Urothelium cell line (cell line): ENCODE results near the gene FMNL1.
"Not testable (repeated sequence)": the region's sequence is repeated elsewhere in the genome, so short reads cannot be mapped to it uniquely, and the experiment has no call there.

Source experiments
- DNase-seq: peaks from one replicate; pipeline ENCODE4 v3.0.0; 2011; ENCODE audit warnings: low spot score, mixed read lengths
- FAIRE-seq: peaks from 2 replicates; lab custom pipeline; 2011; peaks lifted over from hg19 to GRCh38; lab: Jason Lieb, UNC

The FMNL1 gene, protein sequence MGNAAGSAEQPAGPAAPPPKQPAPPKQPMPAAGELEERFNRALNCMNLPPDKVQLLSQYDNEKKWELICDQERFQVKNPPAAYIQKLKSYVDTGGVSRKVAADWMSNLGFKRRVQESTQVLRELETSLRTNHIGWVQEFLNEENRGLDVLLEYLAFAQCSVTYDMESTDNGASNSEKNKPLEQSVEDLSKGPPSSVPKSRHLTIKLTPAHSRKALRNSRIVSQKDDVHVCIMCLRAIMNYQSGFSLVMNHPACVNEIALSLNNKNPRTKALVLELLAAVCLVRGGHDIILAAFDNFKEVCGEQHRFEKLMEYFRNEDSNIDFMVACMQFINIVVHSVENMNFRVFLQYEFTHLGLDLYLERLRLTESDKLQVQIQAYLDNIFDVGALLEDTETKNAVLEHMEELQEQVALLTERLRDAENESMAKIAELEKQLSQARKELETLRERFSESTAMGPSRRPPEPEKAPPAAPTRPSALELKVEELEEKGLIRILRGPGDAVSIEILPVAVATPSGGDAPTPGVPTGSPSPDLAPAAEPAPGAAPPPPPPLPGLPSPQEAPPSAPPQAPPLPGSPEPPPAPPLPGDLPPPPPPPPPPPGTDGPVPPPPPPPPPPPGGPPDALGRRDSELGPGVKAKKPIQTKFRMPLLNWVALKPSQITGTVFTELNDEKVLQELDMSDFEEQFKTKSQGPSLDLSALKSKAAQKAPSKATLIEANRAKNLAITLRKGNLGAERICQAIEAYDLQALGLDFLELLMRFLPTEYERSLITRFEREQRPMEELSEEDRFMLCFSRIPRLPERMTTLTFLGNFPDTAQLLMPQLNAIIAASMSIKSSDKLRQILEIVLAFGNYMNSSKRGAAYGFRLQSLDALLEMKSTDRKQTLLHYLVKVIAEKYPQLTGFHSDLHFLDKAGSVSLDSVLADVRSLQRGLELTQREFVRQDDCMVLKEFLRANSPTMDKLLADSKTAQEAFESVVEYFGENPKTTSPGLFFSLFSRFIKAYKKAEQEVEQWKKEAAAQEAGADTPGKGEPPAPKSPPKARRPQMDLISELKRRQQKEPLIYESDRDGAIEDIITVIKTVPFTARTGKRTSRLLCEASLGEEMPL

DNA sequence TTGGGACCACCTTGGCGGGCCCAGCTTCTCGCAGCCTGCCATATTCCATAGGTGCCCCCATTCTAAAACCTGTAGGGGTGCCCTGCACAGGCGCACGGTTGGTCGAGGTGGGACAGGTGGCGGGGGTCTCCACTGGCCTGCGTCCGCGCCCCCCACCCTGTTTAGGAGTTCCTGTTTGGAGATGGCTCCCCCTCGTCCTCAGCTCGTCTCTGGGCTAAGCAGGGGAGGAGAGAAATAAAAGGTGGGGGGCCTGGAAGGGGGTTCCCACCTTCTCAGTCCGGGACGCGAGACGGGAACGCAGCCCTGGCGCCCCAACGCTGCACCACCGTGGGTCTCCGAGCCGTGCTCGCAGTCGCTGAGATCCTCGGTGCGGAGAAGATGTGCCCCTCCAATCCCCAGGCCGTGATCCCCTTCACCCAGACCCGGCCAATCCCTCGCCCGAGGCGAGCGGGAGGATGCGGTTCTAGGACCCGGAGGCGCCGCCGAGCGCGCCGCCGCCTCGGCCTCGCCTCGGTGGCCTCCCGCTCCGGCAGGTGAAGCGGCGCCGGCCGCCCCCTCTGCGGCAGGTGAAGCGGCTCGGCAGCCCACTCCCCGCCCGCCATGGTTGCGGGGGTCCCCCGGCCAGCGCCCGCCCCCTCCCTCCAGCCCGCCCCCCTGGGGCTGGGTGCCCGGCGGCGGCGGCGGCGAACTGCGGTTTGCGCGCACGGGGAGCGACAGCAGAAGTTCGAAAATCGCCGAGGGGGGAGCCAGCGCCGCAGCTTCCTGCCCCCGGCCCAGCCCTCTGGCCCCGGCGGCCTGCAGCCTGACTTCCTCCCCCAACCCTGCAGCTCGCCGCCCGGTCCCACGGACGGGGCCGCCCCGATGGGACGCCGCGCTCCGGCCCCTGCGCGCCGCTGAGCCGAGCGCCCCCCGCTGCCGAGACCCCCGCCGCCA, at the start of gene FMNL1:
TSS of gene FMNL1 (plus strand) at position 805 of the 933 bp plus-strand sequence. CDS start 240 bp downstream, outside the sequence.
- FAIRE-seq: no peak
- DNase-seq: peak; percentile 66

DNA sequence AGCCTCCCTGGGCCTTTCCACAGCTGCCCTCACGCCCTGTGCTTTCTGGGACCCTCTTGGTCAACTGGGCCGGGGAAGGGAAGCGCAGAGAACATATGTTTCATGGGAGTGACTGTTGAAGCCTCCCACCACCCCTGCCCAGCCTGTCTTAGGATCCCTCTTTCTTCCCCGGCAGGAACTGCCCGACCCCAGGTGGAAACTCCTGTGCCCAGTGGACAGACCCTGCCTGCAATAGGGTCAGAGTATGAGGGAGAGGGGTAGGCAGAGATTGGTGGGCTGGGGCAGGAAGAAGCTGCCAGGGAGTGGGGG, 49.5 kb upstream of the FMNL1 start:
- FAIRE-seq (no peak), DNase-seq (no peak)

DNA sequence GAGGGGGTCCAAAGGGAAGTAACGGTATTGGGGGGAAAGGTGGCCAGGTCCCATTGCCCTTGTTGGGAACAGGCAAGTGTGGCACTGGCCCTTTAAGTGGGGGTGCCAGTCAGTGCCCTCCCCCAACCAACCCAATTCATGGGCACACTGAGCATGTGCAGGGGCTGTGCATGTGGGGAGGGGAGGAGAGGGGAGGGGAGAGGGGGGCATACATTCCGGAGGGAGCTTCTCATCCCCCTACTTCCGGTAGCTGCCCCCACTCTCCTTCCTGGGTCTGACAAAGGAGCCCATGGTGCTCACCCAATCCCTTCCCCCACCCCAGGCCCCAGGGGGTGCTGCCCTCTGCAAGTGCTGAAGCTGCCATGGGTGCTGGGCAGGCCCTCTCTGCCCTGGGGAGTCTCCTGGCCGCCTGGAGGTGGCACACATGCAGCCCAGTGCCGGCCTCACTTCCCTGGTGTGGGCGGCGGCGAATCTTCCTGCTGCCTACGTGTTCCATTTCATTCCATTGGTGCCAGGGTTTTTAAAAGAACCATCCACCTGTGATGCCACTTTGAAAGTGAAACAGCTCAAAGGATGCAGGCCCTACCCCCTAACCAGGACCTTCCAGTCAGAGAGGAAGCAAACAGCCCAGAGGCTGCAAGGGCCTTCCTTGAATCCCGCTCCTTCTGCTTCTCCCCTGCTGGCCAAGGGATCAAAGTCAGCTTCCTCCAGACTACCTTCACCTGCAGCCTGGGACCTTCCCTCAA, 49.0 kb upstream of the FMNL1 start:
- DNase-seq (peak; percentile 87), FAIRE-seq (peak; percentile 99)

DNA sequence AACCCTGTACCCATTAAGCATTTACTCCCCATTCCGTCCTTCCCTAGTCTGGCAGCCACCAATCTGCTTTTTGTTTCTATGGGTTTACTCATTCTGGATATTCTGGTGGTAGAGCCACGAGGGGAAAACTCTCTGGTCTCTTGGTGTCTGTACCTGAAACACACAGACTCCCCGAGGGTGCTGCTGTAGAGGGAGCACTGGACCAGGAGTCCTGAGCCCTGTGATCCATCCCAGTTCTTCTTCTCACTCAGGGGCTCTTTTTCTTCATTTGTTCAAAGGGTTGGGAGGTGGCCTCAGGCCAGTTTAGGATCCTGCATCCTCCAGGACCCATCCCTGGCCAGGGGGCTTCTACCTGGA, 45.9 kb upstream of the FMNL1 start:
- DNase-seq (no peak), FAIRE-seq (no peak)

DNA sequence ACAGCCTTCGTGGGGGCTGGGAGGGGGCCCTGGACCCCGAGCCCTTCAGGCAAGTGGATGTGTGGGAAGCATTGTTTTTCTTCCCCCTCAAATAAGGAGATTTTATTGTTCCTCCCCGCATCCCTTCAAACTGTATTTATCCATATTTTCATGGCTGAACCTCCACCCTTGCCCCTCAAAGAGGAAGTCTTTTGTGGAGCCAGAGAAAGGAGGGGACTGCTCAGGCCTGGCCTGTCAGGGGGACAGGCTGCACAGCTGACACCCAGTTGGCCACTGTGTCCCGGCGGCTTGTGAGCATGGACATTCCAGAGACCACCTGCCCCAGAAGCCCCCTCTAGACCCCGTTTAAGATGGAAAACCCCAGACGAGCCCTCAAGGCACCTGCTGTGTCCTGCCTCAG, 44.1 kb upstream of the FMNL1 start:
- DNase-seq: no peak
- no peak for FAIRE-seq

DNA sequence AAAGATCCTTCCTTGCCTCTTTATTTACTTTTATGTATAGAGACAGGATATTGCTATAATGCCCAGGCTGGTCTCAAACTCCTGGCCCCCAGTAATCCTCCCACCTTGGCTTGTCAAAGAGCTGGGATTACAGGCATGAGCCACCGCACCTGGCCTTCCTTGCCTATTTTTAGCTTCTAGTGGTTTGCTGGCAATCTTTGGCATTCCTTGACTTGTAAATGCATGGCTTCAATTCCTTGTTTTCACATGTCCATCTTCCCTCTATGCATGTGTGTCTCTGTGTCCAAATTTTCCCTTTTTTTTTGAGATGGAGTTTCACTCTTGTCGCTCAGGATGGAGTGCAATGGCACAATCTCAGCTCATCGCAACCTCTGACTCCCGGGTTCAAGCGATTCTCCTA, 37.5 kb upstream of the FMNL1 start:
- FAIRE-seq (no peak), DNase-seq (no peak)

DNA sequence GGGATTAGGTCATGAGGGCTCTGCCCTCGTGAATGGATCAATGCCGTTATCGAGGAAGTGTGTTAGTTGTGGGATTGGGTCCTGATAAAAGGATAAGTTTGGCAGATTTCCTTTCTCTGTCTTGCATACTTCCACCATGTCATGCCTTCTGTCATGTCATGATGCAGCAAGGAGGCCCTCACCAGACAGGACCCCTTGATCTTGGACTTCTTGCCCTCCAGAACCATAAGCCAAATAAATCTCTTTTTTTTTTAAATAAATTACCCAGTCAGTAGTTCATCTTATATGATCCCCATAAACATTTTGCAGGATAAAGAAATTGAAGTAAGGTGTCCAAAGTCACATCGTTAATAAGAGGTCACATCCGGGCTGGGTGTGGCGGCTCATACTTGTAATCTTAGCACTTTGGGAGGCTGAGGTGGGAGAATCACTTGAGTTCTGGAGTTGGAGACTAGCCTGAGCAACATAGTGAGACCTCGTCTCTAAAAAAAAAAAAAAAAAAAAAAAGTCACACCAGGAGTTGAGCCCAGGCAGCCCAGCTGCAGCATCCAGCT, 34.8 kb upstream of the FMNL1 start:
- FAIRE-seq (no peak), DNase-seq (no peak)

DNA sequence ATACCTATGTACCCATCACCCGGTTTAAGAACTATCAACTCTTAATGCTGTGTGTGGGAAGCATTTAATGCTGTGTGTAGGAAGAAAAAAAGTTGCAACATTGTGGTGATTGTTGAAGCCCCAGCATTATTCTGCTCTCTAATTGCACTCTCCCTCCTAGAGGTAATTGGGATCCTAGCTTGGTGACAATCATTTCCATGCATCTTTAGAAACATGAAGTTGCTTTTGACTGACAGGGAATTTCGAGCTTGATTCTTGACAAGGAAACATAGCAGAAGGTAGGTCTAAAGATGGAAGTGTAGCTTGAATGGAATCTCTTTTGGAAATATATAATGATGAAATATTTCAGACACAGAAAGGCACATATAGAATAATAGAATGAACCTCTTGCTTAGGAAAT, 32.7 kb upstream of the FMNL1 start:
- FAIRE-seq (no peak), DNase-seq (no peak)

DNA sequence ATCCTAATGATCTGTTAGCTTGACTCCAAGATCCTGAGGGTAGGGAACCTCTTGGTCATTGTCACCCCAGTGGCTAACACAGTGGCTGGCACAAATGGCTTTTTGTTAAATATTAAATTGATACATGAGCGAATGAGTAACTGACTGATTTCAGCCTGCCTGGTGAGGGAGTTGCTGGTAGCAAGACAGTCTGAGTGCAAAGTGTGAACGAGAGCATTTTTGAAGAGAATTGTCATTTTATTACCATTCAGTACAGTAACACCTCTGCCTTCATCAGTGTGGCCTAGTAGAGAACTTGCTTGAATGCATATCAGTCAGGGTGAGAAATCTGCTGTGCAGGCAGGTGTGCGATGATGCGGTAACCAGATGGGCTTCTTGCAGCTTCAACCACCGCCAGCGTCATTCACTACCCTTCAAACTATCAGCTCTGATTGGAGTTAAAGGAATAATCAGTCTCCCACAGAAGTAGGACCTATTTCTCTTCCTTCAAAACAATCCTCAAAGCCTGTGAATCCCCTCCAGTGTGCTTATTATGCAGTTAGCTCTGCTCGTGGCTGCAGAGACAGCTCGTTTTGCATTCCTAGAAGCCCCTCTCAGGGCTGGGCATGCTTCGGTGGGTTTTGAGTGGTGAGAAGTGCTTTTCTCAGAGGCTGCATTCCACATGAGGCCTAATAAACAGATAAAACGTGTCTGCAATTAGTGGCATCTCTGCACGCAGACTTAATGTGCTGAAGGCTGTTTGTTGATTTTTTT, 31.0 kb upstream of the FMNL1 start:
- DNase-seq: no peak
- FAIRE-seq: no peak

DNA sequence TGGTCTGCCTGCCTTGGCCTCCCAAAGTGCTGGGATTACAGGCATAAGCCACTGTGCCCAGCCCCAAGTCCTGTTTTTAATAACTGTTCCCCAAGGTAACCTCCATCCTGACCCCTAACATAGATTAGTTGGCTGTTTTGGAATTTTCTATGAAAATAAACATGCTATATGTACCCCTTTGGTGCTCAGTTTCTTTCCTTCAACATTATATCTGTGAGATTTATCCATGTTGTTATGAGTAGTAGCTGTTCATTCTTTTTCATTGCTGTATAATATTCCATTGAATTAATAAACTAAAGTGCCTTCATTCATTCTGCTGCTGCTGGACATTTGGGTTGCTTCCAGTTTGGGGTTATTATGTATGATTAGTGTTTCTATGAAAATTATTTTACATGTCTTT, 26.3 kb upstream of the FMNL1 start:
- no peak for DNase-seq
- no peak for FAIRE-seq

DNA sequence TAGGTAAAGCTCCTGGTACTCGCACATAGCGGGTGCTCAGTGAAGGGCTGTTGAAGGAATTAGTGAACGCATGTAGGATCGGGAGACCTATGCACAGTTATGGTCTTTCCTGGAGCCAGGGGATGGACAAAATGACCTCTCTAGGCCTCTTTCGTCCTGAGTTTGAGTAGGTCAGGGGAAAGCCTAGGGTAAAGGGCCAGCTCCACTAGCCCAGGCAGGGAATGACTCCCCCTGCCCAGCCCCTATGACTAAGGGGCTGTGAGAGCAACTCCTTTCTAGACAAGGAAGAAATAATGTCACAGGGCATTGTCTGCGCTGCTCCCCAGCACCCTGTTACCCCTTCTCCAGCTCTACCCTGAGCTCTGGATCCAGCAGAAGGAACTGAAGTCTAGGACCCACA, 24.6 kb upstream of the FMNL1 start:
- DNase-seq (no peak), FAIRE-seq (no peak)

DNA sequence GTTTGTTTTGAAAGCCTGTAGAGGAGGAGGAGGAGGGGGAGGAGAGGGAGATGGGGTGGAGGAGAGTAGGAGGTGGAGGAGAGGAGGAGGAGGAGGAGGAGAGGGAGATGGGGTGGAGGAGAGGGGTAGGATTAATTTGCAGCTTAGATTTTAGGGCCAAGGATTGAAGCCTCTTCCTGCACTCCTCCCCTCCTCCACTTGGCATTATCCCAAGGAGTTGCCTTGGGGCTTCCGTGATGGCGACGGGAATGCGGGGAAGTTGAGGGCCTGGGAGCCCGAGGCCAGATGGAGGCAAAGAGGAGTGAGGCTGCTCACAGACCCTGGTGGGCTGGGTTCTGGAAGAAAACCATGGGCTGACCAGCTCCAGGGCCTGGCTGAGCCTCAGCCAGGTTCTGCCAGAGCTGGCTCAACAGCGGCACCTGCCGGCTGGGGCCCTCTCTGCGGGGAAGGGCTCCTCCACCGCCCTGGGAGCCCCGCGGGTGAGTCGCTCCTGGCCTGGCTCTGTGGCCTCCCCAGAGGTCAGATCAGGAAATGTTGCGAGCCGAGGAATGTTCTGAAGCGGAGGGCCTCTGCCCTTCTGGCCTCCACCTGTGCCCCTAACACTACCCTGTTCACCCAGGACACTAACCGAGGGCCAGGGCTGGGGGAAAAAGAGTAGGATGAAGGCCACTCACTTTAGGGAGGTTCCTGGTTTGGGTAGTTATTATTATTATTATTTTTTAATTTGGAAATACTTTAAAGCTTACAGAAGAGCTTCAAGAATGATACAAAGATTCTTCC, 23.9 kb upstream of the FMNL1 start:
- peak; percentile 95 for DNase-seq
- FAIRE-seq: no peak

DNA sequence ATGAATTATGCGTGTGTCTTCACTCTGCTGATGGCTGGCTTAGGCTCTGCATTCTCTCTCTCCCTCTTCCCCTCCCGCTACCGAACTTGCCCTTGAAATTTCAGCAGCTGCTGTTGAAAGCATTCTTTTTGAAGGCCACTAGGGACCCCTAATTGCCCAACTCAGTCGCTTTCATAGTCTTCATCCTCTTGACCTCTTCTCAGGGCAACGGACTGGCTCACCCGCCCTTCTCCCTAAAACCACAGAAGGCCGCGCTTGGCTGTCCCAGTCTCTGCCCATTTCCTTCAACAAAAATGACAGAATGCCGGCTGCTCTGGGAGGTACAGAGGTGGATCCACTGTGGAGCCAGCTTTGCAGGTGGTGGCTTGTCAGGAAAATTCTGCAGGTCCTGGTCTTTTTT, 21.0 kb upstream of the FMNL1 start:
- FAIRE-seq (no peak), DNase-seq (no peak)

DNA sequence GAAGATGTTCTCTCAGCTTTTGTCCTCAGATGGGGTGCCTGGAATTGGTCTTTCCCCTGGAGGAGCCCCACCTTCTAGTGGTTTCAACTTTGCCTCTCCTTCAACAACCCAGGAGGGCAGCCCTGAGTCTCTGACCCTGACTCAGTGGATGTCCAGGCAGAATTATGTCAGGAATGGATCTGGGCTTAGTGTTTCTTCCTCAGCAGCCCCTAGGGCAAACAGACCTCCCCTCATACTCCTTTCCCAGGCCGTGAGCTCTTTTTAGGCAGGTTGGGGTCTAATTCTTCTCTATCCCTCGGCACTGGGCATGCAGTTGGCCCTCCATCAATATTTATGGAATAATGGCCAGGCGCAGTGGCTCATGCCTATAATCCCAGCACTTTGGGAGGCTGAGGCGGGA, 20.2 kb upstream of the FMNL1 start:
- no peak for FAIRE-seq
- no peak for DNase-seq

DNA sequence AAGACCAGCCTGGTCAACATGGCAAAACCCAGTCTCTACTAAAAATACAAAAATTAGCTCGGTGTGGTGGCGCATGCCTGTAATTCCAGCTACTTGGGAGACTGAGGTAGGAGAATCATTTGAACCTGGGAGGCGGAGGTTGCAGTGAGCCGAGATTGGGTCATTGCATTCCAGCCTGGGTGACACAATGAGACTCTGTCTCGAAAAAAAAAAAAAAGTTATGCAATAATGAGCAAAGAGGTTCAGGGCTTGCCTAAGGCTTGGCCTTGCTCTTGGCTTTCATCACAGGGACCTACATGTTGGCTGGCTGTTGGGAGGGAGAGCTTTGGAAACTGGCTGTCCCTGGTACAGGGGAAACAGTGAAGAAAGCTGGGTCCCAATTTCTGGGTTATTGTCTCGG, 19.8 kb upstream of the FMNL1 start:
- FAIRE-seq, DNase-seq: not testable (repeated sequence)

DNA sequence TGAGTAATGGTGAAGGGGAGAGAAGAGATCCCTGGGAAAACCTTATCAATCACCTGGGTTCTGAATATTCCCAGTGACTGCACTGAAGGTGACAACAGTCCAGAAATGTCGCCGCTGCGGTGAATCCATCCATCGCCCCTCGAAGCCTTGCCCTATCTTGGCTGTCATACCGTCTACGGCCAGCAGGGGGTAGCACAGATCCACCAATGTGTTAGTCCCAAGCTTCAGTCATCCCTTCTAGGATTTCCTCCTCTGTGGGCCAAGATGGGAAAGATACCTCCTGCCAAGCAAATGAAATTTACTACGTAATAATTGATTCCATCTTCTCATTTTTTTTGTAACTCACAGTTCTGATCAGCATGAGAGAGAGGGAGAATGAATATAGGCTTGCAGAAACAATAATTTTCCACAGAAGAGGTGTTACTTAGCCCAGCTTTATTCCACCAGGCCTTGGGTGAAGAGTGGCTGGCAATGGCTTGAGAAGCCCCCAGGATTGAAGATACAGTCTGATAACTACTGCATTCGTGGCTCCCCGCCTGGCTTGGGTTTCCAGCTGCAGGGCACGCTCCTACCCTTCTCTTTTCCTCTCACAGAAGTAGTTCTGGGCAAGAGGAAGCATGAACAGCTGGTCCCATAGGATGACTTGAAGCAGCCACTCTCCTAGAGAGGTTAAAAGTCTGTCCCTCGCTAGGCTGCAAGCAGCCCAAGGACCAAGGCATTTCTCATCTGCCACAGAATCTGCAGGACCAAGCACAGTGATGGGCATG, 2.6 kb upstream of the FMNL1 start:
- FAIRE-seq (peak; percentile 94), DNase-seq (peak; percentile 80)

DNA sequence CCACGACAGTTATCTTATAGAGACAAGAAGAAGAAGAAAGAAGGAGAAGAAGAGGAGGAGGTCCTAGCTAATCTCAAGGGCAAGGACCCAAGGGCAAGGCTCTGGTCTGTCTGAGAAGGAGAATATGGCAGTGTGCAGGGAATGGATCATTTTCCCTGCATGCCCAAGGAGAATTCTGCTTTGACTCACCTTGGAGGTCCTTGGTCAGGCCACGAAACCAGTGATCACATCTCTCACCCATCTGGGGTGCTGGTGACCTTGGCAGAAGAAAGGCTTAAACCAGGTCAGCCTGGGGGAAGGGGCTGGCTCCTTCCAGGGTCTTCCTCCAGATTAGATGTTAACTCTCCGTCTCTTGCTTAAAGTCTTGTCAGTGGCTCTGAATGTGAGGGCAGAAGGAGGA, 1.6 kb upstream of the FMNL1 start:
- no peak for DNase-seq

DNA sequence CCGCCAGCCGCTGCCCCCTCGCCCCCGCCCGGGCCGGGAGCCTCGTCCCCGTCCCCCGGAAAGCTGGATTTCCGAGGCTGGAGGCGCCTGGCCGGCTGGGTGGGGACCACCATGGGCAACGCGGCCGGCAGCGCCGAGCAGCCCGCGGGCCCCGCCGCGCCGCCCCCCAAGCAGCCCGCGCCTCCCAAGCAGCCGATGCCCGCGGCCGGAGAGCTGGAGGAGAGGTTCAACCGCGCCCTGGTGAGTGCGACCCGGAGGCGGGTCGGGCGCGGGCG, 266 bp downstream of the FMNL1 start:
- DNase-seq (no peak), FAIRE-seq (no peak)

More for the DNA sequence above, 1.6 kb upstream of the FMNL1 start:
- FAIRE-seq: no peak
